GM21786 (cell line): Measurements from ENCODE around the gene LSM7.

Experiments used
- ATAC-seq: cut with Tn5 transposase; IDR thresholded peaks from one replicate; pipeline ENCODE4 v1.9.1; 2021; ENCODE audit not compliant: unreplicated experiment

Gene LSM7

DNA sequence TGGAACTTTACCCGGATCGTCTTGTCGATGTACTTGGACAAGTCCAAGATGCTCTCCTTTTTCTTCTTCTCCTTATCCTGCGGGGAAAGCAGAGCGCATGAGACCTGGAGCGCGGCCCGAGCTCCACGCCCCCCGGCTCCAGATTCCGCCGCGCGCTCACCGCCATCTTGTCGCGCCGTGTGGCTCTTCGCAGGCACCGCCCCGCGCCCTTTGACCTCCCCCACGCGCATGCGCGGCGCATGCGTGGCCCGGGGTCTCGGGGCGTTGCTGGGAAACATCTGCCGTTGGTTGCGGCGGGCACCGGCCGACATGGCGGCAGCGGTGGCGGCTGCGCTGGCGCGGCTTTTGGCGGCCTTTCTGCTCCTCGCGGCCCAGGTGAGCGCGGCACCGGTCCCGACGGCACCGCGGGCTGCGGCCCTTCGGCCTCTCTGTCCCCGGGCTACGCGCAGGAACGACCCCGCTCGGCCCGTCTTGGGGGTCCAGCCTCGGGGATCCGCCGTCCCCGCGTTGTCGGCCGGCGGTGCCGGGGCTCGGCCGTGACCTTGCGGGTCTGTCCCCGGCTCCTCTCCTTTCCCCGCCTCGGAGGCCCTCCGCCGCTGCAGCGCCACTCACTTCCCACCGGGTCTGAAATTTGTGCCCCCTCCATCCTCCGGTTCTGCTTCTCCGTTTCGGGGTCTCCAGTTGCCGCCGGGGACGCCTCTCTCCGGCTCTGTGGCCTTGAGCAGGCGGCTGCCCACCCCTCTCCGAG is at the start of gene LSM7, which contains the start of gene SPPL2B:
LSM7 (minus strand) TSS at position 186 of the 748 bp plus-strand sequence; CDS start at position 166, 20 bp downstream.
SPPL2B (plus strand) TSS at position 284 of the 748 bp plus-strand sequence; CDS start at position 310, 26 bp downstream.
- ATAC-seq: no peak

- no peak for ATAC-seq
Measured at GRCh38 chr19:2376784-2377519, 48.6 kb upstream of the LSM7 start.

DNA sequence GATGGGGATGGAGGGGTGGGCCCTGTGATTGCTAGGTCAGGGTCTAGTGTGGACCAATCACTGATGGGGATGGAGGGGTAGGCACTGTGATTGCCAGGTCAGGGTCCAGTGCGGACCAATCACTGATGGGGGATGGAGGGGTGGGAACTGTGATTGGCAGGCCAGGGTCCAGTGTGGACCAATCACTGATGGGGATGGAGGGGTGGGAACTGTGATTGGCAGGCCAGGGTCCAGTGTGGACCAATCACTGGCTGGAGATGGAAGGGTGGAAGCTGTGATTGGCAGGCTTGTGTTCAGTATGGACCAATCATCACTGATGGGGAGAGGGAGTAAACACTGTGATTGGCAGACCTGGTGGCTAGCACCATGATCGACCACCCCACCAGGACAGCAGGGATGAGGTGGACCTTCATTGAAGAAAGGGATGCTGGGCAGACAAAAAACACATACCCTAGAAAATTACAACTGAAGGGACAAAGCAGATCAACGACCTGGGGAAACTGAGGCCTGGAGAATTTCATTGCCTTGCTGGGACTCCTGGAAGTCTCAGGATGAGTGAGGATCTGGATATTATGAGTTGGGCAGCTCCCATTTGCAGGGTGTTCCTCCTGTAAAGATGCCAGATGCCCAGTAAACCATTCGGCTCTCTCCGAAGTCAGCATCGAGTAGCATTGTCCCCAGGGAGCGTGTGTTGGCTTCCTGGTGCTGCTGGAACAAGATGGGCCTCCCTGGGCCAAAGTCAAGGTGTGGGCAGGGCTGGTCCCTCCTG is 47.2 kb upstream of the LSM7 start:
- ATAC-seq: no peak

- ATAC-seq: no peak
Measured at GRCh38 chr19:2374808-2375207, 46.4 kb upstream of the LSM7 start.

- ATAC-seq: no peak
Measured at GRCh38 chr19:2372076-2372612, 43.8 kb upstream of the LSM7 start.

DNA sequence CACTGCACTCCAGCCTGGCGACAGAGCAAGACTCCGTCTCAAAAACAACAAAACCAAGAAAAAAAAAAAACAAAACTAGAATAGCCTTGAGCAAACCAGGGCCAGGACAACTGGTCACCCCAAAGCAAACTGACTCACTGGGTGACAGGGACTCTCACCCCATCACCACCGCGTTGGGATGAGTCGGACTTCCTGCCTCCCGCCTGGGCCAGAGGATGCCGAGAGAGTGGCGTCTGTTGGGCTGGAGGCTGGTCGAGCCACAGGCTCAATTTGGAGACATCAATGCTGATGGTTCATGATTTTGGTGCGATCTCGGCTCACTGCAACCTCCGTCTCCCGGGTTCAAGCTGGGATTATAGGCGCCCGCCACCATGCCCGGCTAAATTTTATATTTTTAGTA is 43.3 kb upstream of the LSM7 start:
- ATAC-seq: no peak

DNA sequence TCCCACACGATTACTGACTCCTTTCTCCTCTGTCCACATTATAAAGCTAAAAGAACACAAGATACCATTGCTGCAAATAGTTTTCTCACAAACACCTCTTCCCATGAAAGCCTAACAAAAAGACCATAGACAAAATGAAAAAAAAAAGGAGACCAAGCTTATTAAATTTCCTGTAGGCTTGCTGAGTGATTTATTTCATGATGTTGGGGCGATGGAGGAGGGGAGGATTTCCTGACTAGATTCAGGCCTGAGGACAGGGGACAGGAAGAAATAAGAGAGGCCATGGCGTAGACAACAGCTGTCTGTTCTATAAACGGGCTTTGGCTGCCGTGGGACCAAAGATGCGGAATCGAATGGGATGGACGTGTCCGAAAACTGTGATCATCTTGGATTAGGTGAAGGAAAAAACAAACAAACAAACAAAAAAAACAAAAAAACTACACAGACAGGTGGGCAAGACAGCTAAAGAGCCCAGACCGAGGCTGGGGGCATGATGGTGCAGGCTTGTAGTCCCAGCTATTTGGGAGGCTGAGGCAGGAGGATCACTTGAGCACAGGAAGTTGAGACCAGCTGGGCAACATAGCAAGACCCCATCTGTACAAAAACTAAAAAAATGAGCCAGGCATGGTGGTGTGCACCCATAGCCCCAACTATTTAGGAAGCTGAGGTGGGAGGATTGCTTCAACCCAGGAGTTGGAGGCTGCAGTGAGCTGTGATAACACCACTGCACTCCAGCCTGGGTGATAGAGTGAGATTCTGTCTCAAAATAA is 37.0 kb upstream of the LSM7 start:
- ATAC-seq: no peak

DNA sequence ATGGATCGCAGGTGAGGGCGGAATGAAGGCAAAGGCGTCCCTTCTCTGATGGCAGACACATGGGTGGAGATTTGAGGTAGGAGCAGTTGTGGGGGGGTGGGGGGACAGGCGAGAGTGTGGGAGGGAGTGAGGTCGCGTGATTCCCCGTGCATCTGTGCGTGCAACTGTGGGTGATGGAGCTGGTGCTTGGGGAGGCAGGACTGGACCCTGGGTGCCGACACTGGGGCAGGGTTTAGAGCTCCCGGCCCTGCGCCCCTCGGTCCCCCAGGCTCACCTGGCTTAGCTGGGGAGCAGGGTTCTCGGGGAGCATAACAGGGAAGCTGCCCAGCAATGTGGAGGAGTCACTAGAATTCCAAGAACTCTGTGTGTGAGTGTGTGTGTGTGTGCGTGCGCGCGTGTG is 35.0 kb upstream of the LSM7 start:
- ATAC-seq: no peak

- ATAC-seq: no peak
Measured at GRCh38 chr19:2362970-2363300, 34.5 kb upstream of the LSM7 start.

- ATAC-seq: no peak
Measured at GRCh38 chr19:2362046-2362969, 33.9 kb upstream of the LSM7 start.

DNA sequence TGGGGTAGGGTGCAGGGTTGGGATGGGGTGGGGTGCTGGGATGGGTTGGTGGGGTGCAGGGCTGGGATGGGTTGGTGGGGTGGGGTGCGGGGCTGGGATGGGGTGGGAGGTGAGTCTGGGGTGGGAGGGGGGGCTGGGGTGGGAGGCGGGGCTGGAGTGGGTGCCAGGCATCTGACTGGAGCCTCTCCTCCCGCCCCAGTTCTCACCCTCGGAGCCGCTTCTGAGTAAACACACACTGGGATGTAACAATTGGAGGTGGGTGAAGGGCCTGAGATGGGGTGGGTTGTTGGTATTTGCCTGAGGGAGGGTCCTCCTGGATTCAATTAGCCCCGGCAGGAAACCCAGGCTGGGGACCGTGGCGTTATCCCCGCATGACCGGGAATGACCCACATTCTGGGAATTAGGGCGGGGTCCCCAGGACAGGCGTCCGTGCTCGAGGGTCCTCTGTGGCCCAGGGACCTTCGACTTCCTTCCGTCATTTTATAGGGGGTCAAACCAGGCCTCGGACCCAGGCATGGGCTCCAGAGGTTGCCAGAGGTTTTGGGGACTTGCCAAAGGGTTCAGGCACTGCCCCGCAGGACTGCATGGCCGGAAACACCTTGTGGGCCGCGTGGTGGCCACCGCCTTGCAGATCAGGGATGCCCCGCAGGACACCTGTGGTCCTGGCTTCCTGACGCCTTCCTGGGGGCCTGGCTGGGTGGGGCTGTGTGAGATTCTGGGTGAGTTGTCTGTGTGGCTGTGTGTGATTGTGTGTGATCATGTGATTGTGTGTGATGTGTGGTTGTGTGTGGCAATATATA is 33.1 kb upstream of the LSM7 start:
- ATAC-seq: no peak

GRCh38 chr19:2360833-2361232 is 32.4 kb upstream of the LSM7 start:
- no peak for ATAC-seq

- ATAC-seq: no peak
Measured at GRCh38 chr19:2359992-2360685, 31.8 kb upstream of the LSM7 start, which contains the start of gene TMPRSS9. TSS of gene TMPRSS9 (plus strand) at chr19:2360265. CDS start at chr19:2389786, 29,521 bp downstream.

DNA sequence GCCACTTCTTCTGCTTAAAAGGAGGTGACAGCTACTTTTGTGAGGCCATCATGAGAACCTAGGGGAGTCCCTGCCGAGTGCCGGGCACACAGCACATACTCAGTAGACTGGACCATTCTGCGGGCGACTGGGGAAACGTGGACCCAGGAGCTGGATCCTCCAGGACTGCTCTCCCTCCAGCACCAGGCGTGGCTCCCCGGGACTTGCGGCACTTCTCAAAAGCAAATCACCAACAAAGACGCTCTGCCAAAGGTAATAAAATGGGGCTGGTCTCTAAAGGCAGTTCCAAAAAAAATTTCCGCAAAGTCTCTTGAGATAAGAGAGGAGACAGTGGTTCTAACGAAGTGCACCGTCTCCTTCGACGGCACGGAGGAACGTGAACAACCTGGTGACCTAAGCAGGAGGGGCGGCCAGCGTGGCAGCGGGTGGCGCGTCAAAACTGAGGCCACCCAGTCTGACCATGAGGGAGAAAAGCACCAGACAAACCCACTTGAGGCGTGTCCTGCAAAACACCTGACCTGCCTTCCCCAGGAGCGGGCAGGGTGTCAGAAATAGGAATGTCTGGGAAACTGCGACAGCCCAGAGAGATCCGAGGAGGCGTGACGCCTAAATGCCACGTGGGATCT is 30.3 kb upstream of the LSM7 start:
- no peak for ATAC-seq

DNA sequence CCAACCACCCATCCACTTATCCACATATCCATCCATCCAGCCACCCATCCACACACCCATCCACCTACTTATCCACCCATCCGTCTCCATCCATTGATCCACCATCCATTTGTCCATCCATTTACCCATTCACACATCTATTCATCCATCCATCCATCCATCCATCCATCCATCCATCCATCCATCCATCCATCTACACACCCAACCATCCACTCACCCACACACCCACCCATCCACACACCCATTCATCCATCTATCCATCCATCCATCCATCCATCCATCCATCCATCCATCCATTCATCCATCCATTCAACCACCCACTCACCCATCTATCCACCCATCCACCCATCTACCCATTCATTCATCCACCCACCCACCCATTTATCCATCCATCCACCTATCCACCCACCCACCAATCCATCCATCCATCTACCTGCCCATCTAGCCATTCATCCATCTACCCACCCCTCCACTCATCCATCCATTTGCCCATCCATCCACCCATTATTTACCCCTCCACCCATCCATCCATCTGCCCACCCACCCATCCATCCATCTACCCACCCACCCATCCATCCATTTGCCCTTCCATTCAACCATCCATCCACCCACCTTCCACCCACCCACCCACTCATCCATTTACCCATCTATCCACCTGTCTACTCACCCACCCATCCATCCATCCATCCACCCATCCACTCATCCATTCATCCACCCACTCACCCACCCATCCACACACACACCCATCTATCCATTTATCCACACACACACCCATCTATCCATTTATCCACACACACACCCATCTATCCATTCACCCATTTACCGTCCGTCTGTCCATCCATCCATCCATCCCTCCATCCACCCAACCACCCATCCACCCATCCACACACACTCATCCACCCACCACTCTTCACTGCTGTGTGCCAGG is 29.2 kb upstream of the LSM7 start:
- ATAC-seq: no peak

DNA sequence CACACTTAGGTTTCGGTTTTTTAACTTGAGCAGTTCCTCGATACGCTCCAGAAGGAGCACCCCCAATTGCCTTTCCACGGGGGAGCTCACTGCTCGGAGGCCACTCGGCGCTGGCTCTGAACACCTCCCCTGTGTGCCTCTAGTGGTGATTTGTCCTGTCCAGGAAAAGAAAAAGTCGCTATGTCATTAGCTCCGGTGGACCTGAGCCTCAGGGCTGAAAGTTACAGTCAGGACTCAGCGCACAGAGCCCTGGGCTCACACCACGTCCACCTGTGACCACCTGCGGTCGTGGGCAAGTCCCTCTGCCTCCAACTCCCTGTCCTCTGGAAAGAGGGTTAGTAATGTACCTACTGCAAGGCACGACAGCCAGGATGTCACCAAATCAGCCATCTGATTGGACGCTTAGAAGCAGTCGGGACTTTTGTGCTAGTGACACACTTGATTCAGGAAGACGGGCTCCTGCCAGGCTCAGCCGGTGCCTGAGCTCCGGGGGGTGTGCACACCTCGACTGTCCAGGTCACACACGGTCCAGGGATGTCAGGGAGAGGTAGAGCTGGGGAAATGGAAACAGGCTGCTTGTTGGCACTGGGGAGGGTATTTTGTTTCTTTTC is 27.8 kb upstream of the LSM7 start:
- ATAC-seq: no peak
